Thoracic aorta (tissue), 2 donors: ENCODE data around the gene DNAH11. TPM values are rescaled to one million over a fixed set of nuclear protein-coding genes. Genes with fewer than 3 reads are reported as not detected.

Experiments
- ATAC-seq: fragments of 150-250 bp; one replicate; pipeline ENCODE4 v1.8.0; 2017; ENCODE audit warnings: low read depth; ENCODE audit not compliant: insufficient number of reproducible peaks, low FRiP score
- DNase-seq: peaks from one replicate; pipeline ENCODE4 v3.0.0-alpha.2; 2020; ENCODE audit warnings: low spot score
- H3K27ac ChIP-seq, 2 donors: fragments of 200-600 bp; sonication (generic); 1 replicate in 1 of 2; 2 replicates in 1 of 2; pipeline ENCODE4 v1.5.1; 2016; ENCODE audit warnings: mild to moderate bottlenecking in 2 of 2, moderate library complexity in 2 of 2
- H3K27me3 ChIP-seq: fragments of 200-600 bp; sonication (generic); replicated peaks from 2 replicates; pipeline ENCODE4 v1.6.0; 2016; ENCODE audit warnings: mild to moderate bottlenecking; ENCODE audit not compliant: insufficient read depth
- H3K36me3 ChIP-seq: fragments of 200-600 bp; sonication (generic); one replicate; pipeline ENCODE4 v1.5.1; 2016
- H3K4me1 ChIP-seq, 2 donors: fragments of 200-600 bp; sonication (generic); 1 replicate in 1 of 2; 2 replicates in 1 of 2; pipeline versions ENCODE4 v1.5.1 to v1.6.0; 2016; ENCODE audit warnings: low read depth in 2 of 2, mild to moderate bottlenecking in 1 of 2; ENCODE audit not compliant: control insufficient read depth in 1 of 2
- H3K4me3 ChIP-seq: fragments of 200-600 bp; sonication (generic); 2 replicates; pipeline ENCODE4 v1.5.1; 2016; ENCODE audit warnings: mild to moderate bottlenecking
- H3K9me3 ChIP-seq: fragments of 200-600 bp; sonication (generic); 2 replicates; pipeline ENCODE4 v1.5.1; 2016
- CTCF ChIP-seq: fragments of 200-600 bp; sonication (generic); IDR thresholded peaks from one replicate; pipeline ENCODE4 v1.5.1; 2019; ENCODE audit warnings: antibody characterized with exemption
- total RNA-seq, 2 donors: library from RNA; depleted of rRNA; stranded (reverse); fragments of >200 nt; gene quantifications; one replicate each; pipeline versions ENCODE4 v1.1.0 to v1.2.3, GENCODE V29; 2016

The DNAH11 gene
- total RNA-seq, 2 donors from 2014 or later, result 1.9 to 16.2 TPM

GRCh38 chr7:21544303-21544656 is 1.4 kb downstream of the DNAH11 start:
- Histone ChIP-seq H3K36me3 (no peaks in the 10 kb centered on the region), H3K4me1 (peaks cover 9 to 16% of the 10 kb centered on the region in 2 donors), H3K9me3 (no peaks in the 10 kb centered on the region), H3K27ac (no peak overlapping the region), H3K27me3 (no peaks in the 10 kb centered on the region), H3K4me3 (peak overlapping the region; percentile 76)
- DNase-seq (no peak), ATAC-seq (no peak)
- TF ChIP-seq CTCF, result no peak

DNA sequence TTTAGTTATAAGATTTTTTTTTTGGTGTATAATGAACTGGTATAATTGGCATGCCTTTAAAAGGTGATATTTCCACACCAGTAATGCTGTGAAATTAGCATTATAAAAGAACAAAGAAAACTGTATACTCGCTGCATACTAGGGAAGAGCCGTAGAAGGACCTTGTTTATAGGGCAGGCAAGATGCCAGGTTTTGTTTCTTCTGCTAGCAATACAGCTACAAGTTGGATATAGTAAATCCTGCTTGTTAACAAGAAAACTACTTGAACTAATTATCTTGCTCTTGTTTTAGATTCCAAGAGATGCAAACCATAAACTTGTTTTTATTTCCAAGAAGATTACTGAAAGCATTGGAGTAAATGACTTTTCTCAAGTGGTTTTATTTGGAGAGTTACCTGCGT is 1.9 kb downstream of the DNAH11 start:
- DNase-seq (no peak), ATAC-seq (no peak)
- H3K27me3 ChIP-seq, result no peaks in the 10 kb centered on the region
- no peaks in the 10 kb centered on the region for H3K36me3 ChIP-seq
- peaks cover 9 to 16% of the 10 kb centered on the region in 2 donors for H3K4me1 ChIP-seq
- no peak overlapping the region for H3K4me3 ChIP-seq
- H3K27ac ChIP-seq, result no peak overlapping the region
- H3K9me3 ChIP-seq, result no peaks in the 10 kb centered on the region
- TF ChIP-seq CTCF, result no peak

GRCh38 chr7:21547501-21547900 is 4.7 kb downstream of the DNAH11 start:
- no peak overlapping the region for H3K4me3 ChIP-seq
- no peak for TF ChIP-seq CTCF
- no peak for ATAC-seq

GRCh38 chr7:21548491-21548890 is 5.7 kb downstream of the DNAH11 start:
- ATAC-seq, result no peak
- H3K4me1 ChIP-seq, result peaks cover 4 to 6% of the 10 kb centered on the region in 2 donors
- no peak overlapping the region for H3K4me3 ChIP-seq
- H3K27ac ChIP-seq, result no peak overlapping the region
- DNase-seq, result no peak
- H3K9me3 ChIP-seq, result no peaks in the 10 kb centered on the region
- H3K27me3 ChIP-seq, result no peaks in the 10 kb centered on the region
- no peaks in the 10 kb centered on the region for H3K36me3 ChIP-seq
- no peak for TF ChIP-seq CTCF

More at GRCh38 chr7:21547501-21547900, 4.7 kb downstream of the DNAH11 start:
- H3K36me3 ChIP-seq, result no peaks in the 10 kb centered on the region
- peaks cover 9 to 14% of the 10 kb centered on the region in 2 donors for H3K4me1 ChIP-seq
- no peak overlapping the region for H3K27ac ChIP-seq
- H3K27me3 ChIP-seq, result no peaks in the 10 kb centered on the region
- no peaks in the 10 kb centered on the region for H3K9me3 ChIP-seq
- DNase-seq, result no peak

DNA sequence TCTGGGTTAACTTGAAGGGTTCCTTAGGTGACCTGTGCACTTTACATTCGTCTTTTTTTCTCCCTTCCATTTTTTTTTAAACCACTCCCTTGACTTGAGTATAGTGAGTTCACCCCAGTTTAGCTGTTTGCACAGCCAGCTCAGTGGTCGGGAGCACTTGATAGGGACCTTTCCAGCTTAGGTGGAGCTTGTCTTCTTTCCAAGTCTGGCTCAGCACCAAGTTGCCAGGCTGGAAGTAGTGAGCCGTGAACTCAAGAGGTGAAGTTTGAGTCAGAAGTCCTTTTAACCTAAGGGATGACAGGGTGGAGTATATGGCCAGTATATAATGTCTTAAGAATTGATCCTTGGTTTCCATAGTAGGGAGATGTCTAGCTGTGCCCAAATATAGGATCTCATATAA is 7.2 kb downstream of the DNAH11 start:
- Histone ChIP-seq H3K9me3 (no peaks in the 10 kb centered on the region), H3K27me3 (no peaks in the 10 kb centered on the region), H3K4me3 (no peak overlapping the region), H3K27ac (no peak overlapping the region), H3K36me3 (no peaks in the 10 kb centered on the region), H3K4me1 (no peaks in the 10 kb centered on the region)
- TF ChIP-seq CTCF, result no peak
- DNase-seq (no peak), ATAC-seq (no peak)
